Fibroblast of skin of scalp (primary cell): ENCODE results near the gene CD40LG. TPM values are rescaled to one million over a fixed set of nuclear protein-coding genes. Genes with fewer than 3 reads are reported as not detected.
A peak's percentile ranks its signal among the peaks of the same experiment; 100 is the strongest.

Experiments
- DNase-seq: peaks from one replicate; pipeline ENCODE4 v3.0.0-alpha.2; 2013
- polyA plus RNA-seq, 2 experiments: library from polyadenylated mRNA; unstranded; fragments of 120-200 nt; gene quantifications; one replicate each; pipeline ENCODE4 v1.2.1, GENCODE V29; 2013; ENCODE audit not compliant: insufficient read length in 2 of 2

Gene CD40LG
- polyA plus RNA-seq (2013, experiment 1 of 2; ENCODE audit: insufficient read length), result not detected
- polyA plus RNA-seq (2013, experiment 2 of 2; ENCODE audit: insufficient read length), result not detected

DNA sequence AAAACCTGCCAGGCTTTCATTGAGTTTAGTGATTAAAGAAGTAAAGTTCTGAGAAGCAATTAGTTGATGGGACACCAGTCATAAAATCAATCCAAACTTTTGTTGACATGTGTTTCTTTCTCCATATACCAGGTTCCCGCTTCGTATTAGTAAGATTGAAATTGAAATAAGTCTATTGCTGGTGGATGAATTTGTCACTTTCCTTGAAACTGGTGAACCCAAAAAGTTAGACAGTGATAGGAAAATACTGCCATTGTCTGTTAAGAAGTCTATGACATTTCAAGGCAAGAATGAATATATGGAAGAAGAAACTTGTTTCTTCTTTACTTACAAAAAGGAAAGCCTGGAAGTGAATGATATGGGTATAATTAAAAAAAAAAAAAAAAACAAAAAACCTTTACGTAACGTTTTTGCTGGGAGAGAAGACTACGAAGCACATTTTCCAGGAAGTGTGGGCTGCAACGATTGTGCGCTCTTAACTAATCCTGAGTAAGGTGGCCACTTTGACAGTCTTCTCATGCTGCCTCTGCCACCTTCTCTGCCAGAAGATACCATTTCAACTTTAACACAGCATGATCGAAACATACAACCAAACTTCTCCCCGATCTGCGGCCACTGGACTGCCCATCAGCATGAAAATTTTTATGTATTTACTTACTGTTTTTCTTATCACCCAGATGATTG lies at the start of gene CD40LG:
Gene CD40LG (plus strand): TSS at position 482 of the 684 bp plus-strand sequence. CDS start 91 bp downstream, at position 573.
- no peak for DNase-seq

DNA sequence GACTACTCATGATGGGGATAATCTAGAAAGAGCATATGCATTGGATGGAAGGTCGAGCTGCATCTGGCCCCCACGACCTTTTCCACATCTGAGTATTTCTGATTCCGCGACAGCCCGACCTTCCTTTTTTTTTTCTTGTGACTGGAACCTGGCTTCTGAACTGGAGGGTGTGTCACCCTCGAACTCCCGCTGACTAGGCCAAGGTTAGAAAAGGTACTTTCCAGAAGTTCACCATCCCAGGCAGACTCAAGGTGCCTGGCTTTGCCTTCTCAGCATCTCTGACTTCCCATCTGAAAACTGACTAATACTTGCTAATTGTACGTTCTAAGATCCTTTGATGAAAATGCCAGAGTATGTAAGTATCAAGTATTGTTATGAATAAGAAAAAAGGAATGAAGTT lies 49.3 kb upstream of the CD40LG start:
- no peak for DNase-seq

- DNase-seq, result no peak
These were observed 47.9 kb upstream of the CD40LG start for GRCh38 chrX:136600059-136600458.

DNA sequence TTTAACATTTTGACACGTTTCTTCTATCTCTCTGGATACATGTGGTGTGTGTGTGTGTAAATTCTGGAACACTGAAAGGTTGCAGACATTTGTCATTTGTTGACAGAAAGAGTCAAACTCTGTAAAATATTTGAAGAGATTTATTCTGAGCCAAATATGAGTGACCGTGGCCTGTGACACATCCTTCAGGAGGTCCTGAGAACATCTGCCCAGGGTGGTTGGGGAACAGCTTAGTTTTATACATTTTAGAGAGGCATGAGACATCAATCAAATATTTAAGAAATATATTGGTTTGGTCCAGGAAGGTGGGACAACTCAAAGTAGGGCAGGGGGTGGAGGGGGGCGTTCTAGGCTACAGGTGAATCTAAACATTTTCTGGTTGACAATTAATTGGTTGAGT lies 40.7 kb upstream of the CD40LG start:
- no peak for DNase-seq

- DNase-seq, result peak; percentile 4
These were observed 39.5 kb upstream of the CD40LG start for GRCh38 chrX:136608295-136608933.

DNA sequence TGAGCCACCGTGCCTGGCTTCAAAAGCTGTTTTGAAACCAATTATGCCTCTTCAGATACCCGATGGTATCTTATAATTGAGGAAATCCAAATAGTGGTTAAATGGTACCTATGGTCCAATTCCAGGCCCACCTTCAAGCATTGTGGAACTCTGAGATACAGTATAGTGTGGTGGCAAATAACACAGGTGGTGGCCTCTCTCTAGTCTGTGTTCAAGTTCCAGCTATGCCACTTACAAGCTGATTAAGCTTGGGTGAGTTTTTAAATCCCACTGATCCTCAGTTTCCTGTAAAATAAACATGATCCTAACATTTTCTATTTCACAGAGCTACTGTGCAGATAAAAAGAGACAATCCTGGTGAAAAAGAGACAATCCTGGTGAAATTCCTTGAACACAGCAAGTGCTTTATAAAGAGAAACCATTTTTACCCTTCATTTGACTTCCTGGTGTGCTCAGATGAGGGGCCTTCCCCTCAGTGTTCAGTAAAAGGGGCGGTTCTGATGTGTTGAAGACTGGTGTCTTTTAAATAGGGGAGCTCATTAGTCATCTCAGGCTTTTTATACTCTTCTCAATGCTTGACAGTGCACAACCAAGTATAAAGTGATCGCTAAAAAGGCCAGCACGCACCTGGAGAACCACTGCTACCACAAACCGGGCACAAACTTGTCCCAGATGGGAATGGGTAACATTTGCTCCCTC lies 30.8 kb upstream of the CD40LG start:
- no peak for DNase-seq

- no peak for DNase-seq
These were observed 28.0 kb upstream of the CD40LG start for GRCh38 chrX:136619899-136620505.

DNA sequence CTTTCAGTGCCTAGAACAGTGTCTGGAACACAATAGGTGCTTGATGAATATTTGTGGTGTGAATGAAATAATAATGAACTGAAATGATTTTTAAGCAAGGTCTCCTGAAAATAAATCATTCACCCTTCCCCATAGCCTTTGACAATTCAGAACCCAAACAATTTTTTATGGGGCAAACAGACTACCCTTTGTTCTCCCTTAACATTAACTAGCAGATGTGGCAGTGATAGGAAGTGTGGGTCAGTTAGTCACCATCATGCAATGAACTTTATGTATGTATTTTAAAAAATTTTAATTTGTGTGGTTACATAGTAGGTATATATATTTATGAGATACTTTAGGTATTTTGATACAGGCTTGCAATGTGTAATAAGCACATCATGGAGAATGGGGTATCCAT lies 27.2 kb upstream of the CD40LG start:
- DNase-seq, result no peak

GRCh38 chrX:136622568-136622967 lies 25.4 kb upstream of the CD40LG start:
- no peak for DNase-seq

- DNase-seq, result no peak
These were observed 24.6 kb upstream of the CD40LG start for GRCh38 chrX:136623396-136623795.

GRCh38 chrX:136625246-136625645 lies 22.7 kb upstream of the CD40LG start:
- DNase-seq, result no peak

DNA sequence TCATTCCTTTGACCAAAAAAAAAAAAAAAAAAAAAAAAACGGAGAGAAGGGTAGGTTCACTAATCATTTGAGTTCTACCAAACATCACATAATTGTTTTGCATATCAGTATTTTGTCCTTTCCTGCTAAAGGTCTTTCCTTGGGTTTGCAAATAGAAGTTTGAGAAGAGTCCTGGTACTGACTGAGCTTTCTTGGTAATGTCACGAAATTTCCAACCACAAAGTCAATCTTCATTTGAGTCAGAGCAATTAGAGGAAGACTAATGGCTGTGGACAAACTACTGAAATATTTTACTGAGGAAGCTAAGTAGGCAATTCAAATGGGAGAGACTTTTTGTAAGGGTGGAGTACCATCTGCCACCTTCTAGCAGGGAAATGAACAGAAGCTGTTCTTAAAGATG lies 21.7 kb upstream of the CD40LG start:
- DNase-seq, result no peak

DNA sequence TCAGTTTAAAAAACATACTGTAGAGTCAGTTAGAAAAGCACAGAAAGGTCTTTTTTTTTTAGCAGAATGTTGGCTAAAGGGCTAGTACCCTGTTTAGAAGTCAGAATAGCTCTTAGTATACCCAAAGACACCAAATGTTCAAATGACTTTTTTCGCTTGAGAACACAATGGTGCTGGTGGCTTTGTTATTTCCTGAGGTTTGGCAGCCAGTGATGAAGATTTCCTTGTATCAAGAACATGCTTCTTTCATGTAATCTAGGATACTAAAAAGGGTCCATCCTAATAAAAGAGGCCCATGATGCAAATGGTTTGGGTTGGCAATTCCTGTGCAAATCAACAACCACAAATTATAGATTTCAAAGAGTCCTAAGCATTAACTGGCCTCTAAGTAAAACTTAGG lies 21.1 kb upstream of the CD40LG start:
- DNase-seq, result no peak

DNA sequence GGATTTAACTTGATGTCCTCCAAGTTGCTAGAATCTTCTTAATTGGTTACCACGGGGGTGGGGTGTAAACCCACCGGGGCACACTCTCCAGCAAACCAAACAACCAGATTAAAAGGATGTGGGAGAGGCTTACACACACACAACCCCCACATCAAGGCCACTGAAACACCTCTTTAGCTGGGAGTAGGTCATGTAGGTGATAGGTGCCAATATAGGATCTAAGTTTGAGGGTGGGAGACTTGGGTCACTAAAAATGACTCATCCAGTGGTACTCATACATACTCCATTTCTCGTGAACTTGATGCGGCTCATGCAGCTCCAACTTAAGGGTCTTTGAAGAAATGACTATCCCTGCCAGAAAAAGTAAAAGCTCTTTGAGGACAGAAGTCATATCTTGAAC lies 20.5 kb upstream of the CD40LG start:
- no peak for DNase-seq

GRCh38 chrX:136629084-136629750 lies 18.7 kb upstream of the CD40LG start:
- no peak for DNase-seq

GRCh38 chrX:136630881-136631280 lies 17.1 kb upstream of the CD40LG start:
- no peak for DNase-seq

GRCh38 chrX:136635235-136635634 lies 12.7 kb upstream of the CD40LG start:
- DNase-seq, result no peak

- DNase-seq, result no peak
These were observed 11.8 kb upstream of the CD40LG start for GRCh38 chrX:136636121-136636520.

- DNase-seq, result peak; percentile 10
These were observed 8.3 kb upstream of the CD40LG start for GRCh38 chrX:136639506-136640176.

- no peak for DNase-seq
These were observed 4.7 kb upstream of the CD40LG start for GRCh38 chrX:136643243-136643642.

- DNase-seq, result no peak
These were observed 1.2 kb upstream of the CD40LG start for GRCh38 chrX:136646602-136647239.

DNA sequence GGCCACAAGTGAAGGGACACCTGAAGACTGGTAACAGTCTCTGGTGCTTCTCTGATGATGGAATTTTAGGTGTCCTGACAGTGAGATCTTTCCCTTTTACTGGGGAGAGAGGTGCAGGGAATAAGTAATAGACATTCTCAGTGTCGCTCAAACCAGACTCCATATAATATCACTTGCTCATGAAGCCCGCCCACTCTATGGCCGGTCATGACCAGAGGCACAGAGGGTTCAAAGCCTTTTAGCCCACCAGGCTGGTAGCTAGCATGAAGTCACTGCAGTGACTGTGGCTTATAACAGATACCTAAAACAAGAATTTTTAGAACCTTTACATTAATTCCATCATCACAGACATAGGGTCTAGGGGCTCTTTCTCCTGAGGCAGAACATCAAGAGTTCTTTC lies 2.9 kb downstream of the CD40LG start:
- no peak for DNase-seq
